GM18505 (cell line): Measurements from ENCODE around the gene HOXD13.

Experiments
- ATAC-seq: cut with Tn5 transposase; IDR thresholded peaks from one replicate; pipeline ENCODE4 v1.9.1; 2021; ENCODE audit not compliant: unreplicated experiment
- POLR2A ChIP-seq: IDR thresholded peaks from 4 replicates; pipeline ENCODE4 v1.6.1; 2011; ENCODE audit warnings: borderline replicate concordance; ENCODE audit not compliant: insufficient read depth, insufficient read length; ENCODE audit errors: extremely low read depth

HOXD13 gene

GRCh38 chr2:176076063-176076462 lies 16.5 kb upstream of the HOXD13 start:
- TF ChIP-seq POLR2A, result no peak
- no peak for ATAC-seq

GRCh38 chr2:176076796-176077195 lies 15.7 kb upstream of the HOXD13 start:
- no peak for TF ChIP-seq POLR2A
- ATAC-seq, result no peak

GRCh38 chr2:176078541-176079284 lies 13.8 kb upstream of the HOXD13 start:
- ATAC-seq, result no peak
- no peak for TF ChIP-seq POLR2A

GRCh38 chr2:176079285-176079830 lies 13.2 kb upstream of the HOXD13 start:
- ATAC-seq, result no peak
- no peak for TF ChIP-seq POLR2A

GRCh38 chr2:176079831-176080539 lies 12.5 kb upstream of the HOXD13 start:
- no peak for ATAC-seq

GRCh38 chr2:176080540-176081375 lies 11.8 kb upstream of the HOXD13 start:
- TF ChIP-seq POLR2A, result no peak
- no peak for ATAC-seq

More at GRCh38 chr2:176079831-176080539, 12.5 kb upstream of the HOXD13 start:
- TF ChIP-seq POLR2A, result no peak

- TF ChIP-seq POLR2A, result no peak
- ATAC-seq, result no peak
Measured at GRCh38 chr2:176081376-176081836, 11.1 kb upstream of the HOXD13 start.

GRCh38 chr2:176081837-176082524 lies 10.5 kb upstream of the HOXD13 start:
- no peak for ATAC-seq
- no peak for TF ChIP-seq POLR2A

- TF ChIP-seq POLR2A, result no peak
- no peak for ATAC-seq
Measured at GRCh38 chr2:176082525-176082823, 10.0 kb upstream of the HOXD13 start.

GRCh38 chr2:176082824-176083751 lies 9.4 kb upstream of the HOXD13 start:
- no peak for ATAC-seq
- TF ChIP-seq POLR2A, result no peak

- ATAC-seq, result no peak
- TF ChIP-seq POLR2A, result no peak
Measured at GRCh38 chr2:176083796-176084261, 8.7 kb upstream of the HOXD13 start, which contains the start of gene EVX2. TSS of gene EVX2 (minus strand) at chr2:176083962. CDS start at chr2:176083776, 186 bp downstream.

- no peak for ATAC-seq
- TF ChIP-seq POLR2A, result no peak
Measured at GRCh38 chr2:176084611-176085119, 7.9 kb upstream of the HOXD13 start.
